Measurements from ENCODE around the gene VWC2L. TPM values are rescaled to one million over a fixed set of nuclear protein-coding genes. Genes with fewer than 3 reads are reported as not detected.
A peak's percentile ranks its signal among the peaks of the same experiment; 100 is the strongest.

The VWC2L gene
- total RNA-seq, 1 donor from 2014 or later, result not detected

DNA sequence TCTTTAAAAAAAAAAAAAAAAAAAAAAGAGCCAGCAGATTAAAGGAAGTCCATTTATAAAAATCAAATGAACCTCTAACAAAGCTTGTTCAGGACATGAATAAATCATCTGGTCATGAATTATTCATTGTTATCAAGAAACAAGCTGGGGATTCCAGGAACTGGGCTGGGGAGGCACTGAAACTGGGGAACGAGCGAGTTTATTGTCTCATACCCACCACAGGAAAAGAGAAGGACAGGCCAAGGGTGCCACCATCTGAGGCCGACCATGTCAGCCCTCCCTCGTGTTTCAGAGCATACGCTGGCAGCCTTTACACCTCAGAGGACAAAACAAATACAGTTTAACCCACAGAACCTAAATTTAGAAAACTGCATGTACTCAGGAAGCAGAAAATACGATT lies 164.2 kb downstream of the VWC2L start:
- Mint-ChIP-seq H3K36me3 (ENCODE audit: low read depth) (no peaks in the 10 kb centered on the region), H3K27ac (ENCODE audit: unreplicated experiment) (no peak overlapping the region), H3K4me1 (ENCODE audit: low read depth) (peaks cover 32% of the 10 kb centered on the region), H3K9me3 (ENCODE audit: low read depth) (no peaks in the 10 kb centered on the region), H3K4me3 (ENCODE audit: unreplicated experiment) (no peak overlapping the region), H3K27me3 (ENCODE audit: low read depth) (no peaks in the 10 kb centered on the region)
- no peak for TF ChIP-seq CTCF (IDR thresholded peaks at IDR 0.05)
- DNase-seq (ENCODE audit: low spot score), result no peak

DNA sequence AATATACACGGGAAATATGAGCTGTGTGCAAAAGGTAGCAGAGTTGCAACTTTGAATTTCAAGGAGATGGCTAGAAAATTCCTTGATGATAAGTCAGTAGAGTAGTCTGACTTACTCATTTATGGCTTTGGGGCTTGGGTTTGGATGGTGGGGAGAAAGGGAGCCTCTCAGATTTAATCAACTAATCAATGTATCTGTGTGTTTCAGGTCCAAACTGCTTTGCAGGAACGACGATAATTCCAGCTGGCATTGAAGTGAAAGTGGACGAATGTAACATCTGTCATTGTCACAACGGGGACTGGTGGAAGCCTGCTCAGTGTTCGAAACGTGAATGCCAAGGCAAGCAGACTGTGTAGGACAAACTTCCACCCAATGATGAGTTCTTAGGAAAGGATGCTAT lies 164.6 kb downstream of the VWC2L start:
- no peaks in the 10 kb centered on the region for H3K27me3 Mint-ChIP-seq (ENCODE audit: low read depth)
- no peak overlapping the region for H3K27ac Mint-ChIP-seq (ENCODE audit: unreplicated experiment)
- peaks cover 32% of the 10 kb centered on the region for H3K4me1 Mint-ChIP-seq (ENCODE audit: low read depth)
- DNase-seq (ENCODE audit: low spot score), result no peak
- no peaks in the 10 kb centered on the region for H3K36me3 Mint-ChIP-seq (ENCODE audit: low read depth)
- TF ChIP-seq CTCF (IDR thresholded peaks at IDR 0.05), result no peak
- no peak overlapping the region for H3K4me3 Mint-ChIP-seq (ENCODE audit: unreplicated experiment)
- H3K9me3 Mint-ChIP-seq (ENCODE audit: low read depth), result no peaks in the 10 kb centered on the region

DNA sequence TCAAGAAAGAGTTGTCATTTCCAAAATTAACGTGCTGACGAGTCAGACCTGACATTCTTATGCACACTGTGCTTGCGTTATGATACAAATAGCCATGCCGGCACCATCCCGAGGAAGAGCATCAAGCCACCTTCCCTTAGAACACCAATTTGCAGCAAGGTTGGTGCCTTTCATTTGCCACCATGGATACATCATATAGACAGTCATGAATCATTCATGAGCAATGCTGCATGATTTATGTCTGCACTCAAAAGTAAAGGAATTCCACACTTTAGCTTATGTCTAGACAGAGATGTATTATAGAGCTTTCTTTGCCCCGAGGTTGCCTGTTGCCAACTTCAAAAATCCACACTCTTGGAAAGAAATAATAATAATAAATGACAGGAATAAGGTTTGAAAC lies 166.9 kb downstream of the VWC2L start:
- Mint-ChIP-seq H3K9me3 (ENCODE audit: low read depth) (no peaks in the 10 kb centered on the region), H3K4me1 (ENCODE audit: low read depth) (peaks cover 32% of the 10 kb centered on the region), H3K36me3 (ENCODE audit: low read depth) (no peaks in the 10 kb centered on the region), H3K27ac (ENCODE audit: unreplicated experiment) (peak overlapping the region; percentile 64), H3K4me3 (ENCODE audit: unreplicated experiment) (no peak overlapping the region), H3K27me3 (ENCODE audit: low read depth) (no peaks in the 10 kb centered on the region)
- DNase-seq (ENCODE audit: low spot score), result no peak
- no peak for TF ChIP-seq CTCF (IDR thresholded peaks at IDR 0.05)

DNA sequence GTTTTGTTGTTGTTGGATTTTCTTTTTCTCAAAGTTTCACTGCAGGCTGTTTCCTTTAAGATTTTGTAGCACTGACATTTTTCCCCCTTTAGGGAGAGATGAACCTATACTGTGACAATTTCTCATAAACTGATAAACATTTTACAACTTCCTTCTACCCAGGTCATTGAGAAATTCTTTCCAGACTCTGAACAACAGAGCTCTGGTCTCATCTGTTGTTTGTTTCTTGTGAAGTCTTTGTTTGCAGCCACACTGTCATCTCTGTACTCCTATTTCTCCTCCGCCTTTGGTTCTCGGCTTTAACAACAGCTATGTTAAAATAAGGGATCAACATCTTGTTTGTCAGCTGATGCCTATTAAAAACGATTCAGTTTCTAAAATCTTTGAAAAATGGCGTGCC lies 167.6 kb downstream of the VWC2L start:
- Mint-ChIP-seq H3K4me3 (ENCODE audit: unreplicated experiment) (no peak overlapping the region), H3K27ac (ENCODE audit: unreplicated experiment) (no peak overlapping the region), H3K36me3 (ENCODE audit: low read depth) (no peaks in the 10 kb centered on the region), H3K4me1 (ENCODE audit: low read depth) (peaks cover 32% of the 10 kb centered on the region), H3K9me3 (ENCODE audit: low read depth) (no peaks in the 10 kb centered on the region), H3K27me3 (ENCODE audit: low read depth) (no peaks in the 10 kb centered on the region)
- TF ChIP-seq CTCF (IDR thresholded peaks at IDR 0.05), result no peak
- no peak for DNase-seq (ENCODE audit: low spot score)

DNA sequence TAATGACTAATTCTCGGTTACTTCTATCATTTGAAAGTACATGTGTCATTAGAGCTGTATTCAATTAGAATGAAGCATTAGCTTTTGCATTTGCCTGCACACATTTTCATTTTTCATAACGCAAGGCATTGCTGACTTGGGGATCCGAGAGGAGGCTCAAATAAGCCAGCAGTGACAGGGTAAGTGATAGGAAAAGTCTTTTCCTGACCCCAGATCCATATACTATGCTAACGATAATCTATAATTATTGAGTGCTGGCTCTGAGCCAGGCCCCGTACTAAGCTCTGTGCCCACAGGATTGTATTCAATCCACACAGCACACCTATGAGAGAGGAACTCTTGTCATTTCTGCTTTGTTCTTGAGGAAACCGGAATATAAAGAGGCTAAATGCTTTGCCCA lies 168.2 kb downstream of the VWC2L start:
- Mint-ChIP-seq H3K27me3 (ENCODE audit: low read depth) (no peaks in the 10 kb centered on the region), H3K4me3 (ENCODE audit: unreplicated experiment) (no peak overlapping the region), H3K4me1 (ENCODE audit: low read depth) (peaks cover 32% of the 10 kb centered on the region), H3K36me3 (ENCODE audit: low read depth) (no peaks in the 10 kb centered on the region), H3K9me3 (ENCODE audit: low read depth) (no peaks in the 10 kb centered on the region), H3K27ac (ENCODE audit: unreplicated experiment) (no peak overlapping the region)
- no peak for DNase-seq (ENCODE audit: low spot score)
- no peak for TF ChIP-seq CTCF (IDR thresholded peaks at IDR 0.05)
